NCI-H2227 treated with DMSO at 0.1 percent for 48 hours (cell line): ENCODE measurements around the gene VPREB1.
"Not testable (repeated sequence)": the region's sequence is repeated elsewhere in the genome, so short reads cannot be mapped to it uniquely, and the experiment has no call there.

Source experiments
- DNase-seq: peaks from one replicate; lab custom pipeline; 2025; lab: John Stamatoyannopoulos, UW

The VPREB1 gene

DNA sequence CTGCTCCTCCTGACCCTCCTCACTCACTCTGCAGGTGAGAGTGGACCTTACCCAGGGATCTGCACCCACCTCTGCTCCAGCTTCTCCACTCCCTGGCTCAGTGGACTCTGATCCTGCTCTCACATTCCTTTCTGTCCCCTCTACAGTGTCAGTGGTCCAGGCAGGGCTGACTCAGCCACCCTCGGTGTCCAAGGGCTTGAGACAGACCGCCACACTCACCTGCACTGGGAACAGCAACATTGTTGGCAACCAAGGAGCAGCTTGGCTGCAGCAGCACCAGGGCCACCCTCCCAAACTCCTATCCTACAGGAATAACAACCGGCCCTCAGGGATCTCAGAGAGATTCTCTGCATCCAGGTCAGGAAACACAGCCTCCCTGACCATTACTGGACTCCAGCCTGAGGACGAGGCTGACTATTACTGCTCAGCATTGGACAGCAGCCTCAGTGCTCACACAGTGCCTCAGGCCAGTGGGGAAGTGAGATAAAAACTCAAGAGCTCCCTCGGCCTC, 29.7 kb upstream of the VPREB1 start:
- DNase-seq, result no peak

DNA sequence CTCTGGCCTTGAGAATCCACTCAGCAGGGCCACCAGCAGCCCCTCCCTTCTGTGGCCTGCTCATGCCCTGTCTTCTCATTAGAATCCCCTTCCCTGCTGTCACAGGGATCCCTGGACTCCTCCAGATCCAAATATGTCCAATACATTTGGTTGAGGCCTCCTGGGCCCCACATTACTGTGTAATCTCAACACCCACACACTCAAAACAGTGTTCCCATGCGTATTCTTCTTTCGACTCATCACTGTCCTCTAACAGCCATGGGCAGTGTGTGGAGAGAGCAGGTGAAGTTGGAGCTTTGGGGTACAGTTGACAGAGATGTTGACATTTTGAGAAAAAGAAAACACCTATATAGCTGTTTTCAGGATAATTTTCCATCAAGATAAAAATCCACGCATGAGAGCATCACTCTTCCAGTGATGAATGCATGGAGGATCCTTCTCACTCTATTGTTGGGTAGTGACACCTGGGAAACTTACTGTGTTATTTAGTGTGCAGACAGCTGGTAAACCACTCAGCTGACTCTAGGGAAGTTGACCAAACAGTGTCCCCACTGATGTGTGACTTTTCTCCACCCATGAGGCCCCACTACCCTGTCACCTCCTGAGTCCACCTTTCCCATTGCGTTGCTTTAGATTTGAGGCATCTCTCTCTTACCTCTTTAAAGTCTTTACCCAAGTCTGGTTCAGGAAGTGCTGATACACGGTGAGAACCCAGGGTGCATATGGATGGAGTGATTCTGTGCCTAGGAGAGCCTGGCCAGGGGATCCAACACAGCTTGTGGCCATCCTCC, 28.7 kb upstream of the VPREB1 start:
- no peak for DNase-seq

- no peak for DNase-seq
These were observed 28.1 kb upstream of the VPREB1 start for GRCh38 chr22:22216450-22216959.

- no peak for DNase-seq
These were observed 26.3 kb upstream of the VPREB1 start for GRCh38 chr22:22218302-22218701.

- DNase-seq, result no peak
These were observed 25.2 kb upstream of the VPREB1 start for GRCh38 chr22:22219140-22219996.

GRCh38 chr22:22221043-22221442, 23.5 kb upstream of the VPREB1 start:
- DNase-seq, result not testable (repeated sequence)

DNA sequence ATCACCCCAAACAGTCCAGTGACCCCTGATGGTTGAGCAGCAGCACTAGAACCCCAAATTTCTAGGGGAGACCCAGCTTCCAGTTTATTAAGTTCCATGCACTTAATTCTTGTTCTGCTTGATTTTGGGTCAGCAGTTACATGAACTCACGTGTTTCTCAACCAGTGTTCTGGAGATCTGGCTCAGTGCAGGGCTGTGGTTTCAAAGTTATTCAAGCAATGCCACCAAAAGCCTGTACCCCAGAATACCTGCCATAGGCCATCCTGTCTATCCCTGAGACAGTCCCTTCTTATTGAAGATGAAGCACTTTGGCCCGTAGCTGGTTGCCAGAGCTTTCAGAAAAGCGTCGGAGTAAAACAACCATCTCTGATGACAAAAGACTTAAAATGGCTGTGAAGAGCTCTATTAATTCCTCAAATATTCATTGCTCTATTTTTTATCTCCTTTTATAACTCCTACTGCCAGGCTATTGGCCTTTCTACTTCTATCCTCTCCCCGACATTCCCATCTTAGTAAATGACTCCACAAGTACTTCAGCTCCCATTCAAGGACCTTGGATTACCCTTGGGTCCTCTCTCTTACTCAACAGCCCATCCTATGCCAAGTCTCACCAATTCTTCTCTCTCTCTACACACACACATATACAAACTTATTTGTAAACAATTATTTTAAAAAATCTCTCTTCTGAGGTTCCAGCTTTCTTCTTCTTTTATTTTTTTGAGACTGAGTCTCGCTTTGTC, 18.0 kb upstream of the VPREB1 start:
- DNase-seq, result no peak

GRCh38 chr22:22228421-22228820, 16.2 kb upstream of the VPREB1 start:
- no peak for DNase-seq

DNA sequence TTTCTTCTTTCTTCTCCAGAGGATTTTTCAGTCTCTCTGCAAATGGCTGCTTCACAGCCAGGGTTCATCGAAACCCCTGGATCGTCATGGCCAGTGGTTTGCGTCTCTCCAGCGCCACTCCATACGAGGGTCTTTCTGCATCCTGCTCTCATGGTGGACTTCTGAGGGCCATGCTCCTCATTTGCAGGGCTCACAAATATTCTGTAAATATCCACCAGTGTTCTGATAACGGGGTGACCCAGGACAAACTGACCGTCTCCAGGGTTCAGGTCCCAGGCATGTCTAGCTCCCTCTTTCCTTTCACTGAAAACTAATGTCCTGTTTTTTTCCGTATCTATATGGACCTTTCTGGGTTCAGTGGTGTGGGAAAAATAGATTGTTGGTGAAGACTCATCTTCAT, 15.7 kb upstream of the VPREB1 start:
- no peak for DNase-seq

DNA sequence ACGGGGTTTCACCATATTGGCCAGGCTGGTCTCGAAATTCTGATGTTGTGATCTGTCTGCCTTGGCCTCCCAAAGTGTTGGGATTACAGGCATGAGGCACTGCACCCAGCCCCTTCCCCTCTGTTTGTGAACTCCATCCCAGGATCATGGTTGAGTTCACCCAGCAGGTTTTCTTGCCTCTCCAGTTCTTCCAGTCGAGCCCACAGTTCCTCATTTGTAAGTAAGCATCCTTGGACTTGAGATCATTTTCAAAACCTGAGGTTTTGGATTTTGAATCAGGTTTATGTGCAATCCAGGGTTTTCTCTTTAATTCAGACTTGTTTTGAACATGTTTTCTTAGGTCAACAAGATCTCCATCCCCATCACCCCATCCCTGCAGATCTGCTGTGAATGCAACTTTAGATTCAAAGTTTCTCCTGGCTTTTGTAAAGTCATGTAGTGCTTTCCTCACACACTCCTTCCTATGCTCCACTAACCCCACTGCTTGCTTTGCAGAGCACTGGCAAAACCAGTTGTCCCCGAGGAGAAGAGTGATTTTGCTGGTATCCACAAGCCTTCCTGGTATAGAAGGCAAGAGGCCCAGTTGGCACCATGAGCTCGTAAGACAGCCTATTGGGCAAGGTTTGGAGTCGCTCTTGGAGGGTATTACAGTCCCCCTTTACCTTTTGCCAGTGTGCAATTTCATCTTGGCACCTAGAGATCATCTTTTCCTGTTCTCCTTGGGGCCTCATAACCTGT, 14.7 kb upstream of the VPREB1 start:
- no peak for DNase-seq

DNA sequence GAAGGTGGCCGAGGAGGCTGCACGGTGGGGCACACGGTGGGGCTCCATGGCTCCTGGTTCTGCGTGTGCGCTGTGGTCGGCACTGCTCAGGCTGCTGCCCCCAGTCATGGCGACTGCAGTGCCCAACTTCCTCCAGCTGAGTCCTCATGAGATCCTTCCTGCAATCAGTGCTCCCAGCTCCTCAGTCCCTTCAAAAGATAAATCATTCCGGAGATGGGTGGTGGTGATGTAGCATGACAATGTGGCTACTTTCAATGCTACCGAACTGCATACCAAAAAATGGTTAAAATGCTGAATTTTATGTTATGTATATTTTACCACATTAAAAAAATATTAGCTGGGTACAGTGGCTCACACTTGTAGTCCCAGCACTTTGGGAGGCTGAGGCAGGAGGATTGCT, 14.1 kb upstream of the VPREB1 start:
- no peak for DNase-seq

DNA sequence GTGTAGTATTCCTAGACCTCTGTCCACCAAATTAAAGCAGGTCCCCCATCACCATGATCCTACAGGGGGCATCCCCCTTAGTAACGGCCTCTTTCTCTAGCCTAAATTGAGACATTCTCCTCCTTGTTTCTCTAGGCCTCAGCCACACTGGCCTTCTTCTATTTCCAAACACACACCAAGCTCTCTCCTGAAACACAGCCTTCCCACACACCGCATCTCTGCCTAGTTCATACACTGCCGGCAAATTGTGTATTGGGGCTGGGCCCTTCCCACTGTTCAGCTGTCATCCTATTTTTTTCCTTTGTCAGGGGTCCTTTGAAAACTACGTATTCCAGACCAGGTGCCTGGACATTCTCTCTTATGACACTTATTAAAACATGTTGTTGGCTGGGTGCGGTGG, 11.5 kb upstream of the VPREB1 start:
- no peak for DNase-seq

DNA sequence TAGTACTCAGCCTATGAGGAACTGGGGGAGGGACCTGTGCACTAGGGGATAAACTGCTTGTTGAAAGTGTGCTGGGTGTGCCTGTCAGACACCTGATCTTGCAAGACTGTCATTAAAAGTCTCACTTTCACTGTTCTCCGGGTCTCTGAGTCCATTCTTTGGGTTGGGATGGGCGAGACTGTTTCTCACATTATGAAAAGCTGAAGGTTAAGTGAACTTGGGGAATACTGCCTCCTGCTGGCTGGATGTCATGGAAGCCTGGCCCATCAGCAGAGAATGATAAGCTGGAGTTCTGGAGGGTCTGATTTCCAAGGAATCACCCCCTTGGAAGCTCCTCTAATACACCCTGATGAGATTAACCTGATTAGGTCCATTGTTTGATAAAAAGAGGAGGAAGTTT, 9.0 kb upstream of the VPREB1 start:
- no peak for DNase-seq

DNA sequence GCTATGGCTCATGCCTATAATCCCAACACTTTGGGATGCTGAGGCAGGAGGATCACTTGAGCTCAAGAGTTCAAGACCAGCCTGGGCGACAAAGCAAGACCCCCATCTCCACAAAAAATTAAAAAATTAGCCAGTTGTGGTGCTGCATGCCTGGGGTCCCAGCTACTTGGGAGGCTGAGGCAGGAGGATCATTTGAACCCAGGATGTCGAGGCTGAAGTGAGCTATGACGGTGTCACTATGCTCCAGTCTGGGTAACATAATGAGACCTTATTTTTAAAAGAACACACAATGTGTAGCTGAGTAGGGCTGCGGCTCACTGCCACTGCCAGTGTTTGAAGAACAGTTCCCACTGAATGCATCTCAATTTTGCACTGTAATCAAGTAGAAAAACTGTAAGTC, 7.1 kb upstream of the VPREB1 start:
- DNase-seq, result no peak

GRCh38 chr22:22239311-22239939, 5.2 kb upstream of the VPREB1 start:
- no peak for DNase-seq

- no peak for DNase-seq
These were observed 3.1 kb upstream of the VPREB1 start for GRCh38 chr22:22241554-22241898.

GRCh38 chr22:22242488-22242887, 2.1 kb upstream of the VPREB1 start:
- no peak for DNase-seq

DNA sequence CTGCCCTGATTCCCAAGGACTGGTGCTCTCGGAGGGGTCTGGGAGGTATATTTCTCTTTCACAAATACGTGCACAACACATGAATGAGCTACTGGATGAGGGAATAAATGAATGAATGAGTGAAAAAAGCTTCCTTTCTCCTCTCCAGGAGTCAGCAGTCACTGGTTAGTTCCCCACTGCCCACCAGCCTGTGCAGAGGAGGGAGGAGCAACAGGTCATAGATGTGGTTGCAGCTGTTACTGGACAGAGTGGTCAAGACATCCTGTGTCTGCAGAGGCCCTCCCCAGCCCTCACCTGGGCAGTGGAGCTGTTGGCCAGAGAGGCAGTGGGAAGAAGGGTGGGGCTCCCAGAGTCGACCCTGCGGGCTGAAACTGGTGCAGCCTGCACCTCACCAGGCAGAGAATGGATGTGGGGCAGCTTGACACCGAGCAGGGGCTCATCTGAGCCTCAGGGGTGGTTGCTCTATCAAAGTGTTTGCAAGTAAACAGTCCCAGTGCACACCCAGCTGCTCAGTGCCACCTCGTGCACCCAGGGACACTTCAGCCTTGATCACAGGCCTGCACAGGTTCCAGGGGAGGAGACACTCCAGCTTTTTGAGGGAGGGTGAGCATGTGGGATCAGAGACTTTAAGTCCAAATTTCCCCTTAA, 1.4 kb upstream of the VPREB1 start:
- DNase-seq, result no peak

- no peak for DNase-seq
These were observed 797 bp downstream of the VPREB1 start for GRCh38 chr22:22245256-22245909.

GRCh38 chr22:22245935-22246525, 1.4 kb downstream of the VPREB1 start:
- no peak for DNase-seq
